ENCODE results near the gene PDCD1.
A peak's percentile ranks its signal among the peaks of the same experiment; 100 is the strongest.
"Not testable (repeated sequence)": the region's sequence is repeated elsewhere in the genome, so short reads cannot be mapped to it uniquely, and the experiment has no call there.

Gene PDCD1

DNA sequence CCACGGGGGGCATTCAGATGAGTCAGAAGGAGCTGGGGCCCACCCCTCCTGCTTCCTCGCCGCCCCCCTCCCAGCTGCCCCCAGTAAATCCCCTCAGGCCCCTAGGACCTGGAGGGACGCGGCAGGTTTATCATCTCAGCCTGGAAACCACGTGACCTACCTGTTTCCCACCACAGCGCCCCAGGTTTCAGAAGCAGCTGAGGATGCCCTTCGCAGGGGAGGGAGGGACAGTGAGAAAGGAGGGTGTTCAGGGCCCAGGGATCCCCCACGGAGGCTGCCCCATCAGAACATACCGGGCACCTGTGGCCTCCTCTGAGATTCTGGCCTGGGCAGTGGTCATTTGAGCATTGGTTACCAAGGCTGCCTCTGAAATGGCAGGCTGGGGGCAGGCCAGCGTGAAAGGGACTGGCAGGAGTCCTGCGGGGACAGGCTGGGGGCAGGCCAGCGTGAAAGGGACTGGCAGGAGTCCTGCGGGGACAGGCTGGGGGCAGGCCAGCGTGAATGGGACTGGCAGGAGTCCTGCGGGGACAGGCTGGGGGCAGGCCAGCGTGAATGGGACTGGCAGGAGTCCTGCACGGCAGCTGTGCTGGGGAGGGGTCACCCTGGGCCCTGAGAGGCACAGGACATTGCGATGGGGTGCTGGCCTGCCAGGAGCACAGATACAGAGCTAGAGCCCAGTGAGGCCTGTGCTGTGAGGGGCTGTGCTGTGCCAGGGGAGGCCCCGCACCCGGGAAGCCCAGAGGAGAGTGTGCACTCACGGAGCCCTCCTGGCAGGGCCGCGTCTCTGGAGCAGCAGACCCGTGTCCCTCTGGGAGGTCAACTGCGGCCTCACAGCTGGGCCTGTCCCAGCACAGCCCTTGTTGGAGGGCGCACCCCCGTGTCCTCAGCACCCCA is 48.1 kb downstream of the PDCD1 start:
- TF ChIP-seq, protein P1, sequence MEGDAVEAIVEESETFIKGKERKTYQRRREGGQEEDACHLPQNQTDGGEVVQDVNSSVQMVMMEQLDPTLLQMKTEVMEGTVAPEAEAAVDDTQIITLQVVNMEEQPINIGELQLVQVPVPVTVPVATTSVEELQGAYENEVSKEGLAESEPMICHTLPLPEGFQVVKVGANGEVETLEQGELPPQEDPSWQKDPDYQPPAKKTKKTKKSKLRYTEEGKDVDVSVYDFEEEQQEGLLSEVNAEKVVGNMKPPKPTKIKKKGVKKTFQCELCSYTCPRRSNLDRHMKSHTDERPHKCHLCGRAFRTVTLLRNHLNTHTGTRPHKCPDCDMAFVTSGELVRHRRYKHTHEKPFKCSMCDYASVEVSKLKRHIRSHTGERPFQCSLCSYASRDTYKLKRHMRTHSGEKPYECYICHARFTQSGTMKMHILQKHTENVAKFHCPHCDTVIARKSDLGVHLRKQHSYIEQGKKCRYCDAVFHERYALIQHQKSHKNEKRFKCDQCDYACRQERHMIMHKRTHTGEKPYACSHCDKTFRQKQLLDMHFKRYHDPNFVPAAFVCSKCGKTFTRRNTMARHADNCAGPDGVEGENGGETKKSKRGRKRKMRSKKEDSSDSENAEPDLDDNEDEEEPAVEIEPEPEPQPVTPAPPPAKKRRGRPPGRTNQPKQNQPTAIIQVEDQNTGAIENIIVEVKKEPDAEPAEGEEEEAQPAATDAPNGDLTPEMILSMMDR (IDR thresholded peaks at IDR 0.05; ENCODE audit: unreplicated experiment in 3 of 3) = no peak
- peak overlapping the region in 1 of 3 experiments; percentile 99 for H3K27ac Mint-ChIP-seq
- no peaks in the 10 kb centered on the region for H3K27me3 Mint-ChIP-seq (ENCODE audit: low read depth)
- no peaks in the 10 kb centered on the region for H3K36me3 Mint-ChIP-seq (ENCODE audit: low read depth)
- H3K4me3 Mint-ChIP-seq = no peak overlapping the region
- H3K4me1 Mint-ChIP-seq = peaks cover 15% of the 10 kb centered on the region
- H3K9me3 Mint-ChIP-seq = no peaks in the 10 kb centered on the region

DNA sequence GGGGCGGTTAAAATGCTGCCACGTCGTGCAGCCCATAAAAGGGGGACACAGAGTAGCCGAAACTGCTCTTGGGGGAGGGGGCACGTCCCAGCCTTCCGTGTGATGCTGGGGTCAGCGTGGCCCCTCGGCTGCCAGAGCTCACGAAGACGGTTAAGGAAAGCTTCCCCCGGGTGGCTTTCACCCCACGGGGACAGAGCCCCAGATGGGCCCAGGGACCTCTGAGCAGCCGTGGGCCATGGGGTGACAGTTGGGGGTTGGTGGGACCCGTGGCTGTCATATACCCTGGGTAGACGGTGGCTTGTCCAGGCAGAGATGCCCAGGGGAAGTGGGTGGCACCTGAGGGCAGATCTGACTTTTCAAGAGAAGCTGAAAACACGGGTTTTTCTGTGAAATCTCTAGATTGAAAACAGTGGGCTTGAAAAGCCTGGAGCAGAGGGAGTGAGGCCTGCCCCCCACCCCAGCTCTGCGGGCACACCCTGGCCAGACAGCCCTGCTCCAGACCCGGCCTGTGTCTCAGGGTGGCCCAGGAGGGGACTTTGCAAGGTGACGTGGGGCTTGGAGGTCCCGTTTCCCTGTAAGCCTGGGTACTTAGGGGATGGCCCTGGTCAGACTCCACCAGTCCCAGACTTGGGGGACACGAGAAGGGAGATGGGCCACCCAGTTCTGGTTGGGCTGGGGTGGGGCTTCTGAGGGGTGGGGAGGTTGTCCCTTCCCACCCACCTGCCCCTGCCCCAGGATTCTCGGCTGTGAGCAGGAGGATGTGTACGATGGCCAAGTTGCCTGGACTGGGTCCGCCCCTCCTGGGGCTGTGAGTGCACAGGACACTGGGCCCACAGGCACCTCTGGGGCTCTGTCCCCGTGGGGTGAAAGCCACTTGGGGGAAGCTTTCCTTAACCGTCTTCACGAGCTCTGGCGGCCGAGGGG is 49.0 kb downstream of the PDCD1 start:
- TF ChIP-seq, protein P1 (IDR thresholded peaks at IDR 0.05; ENCODE audit: unreplicated experiment in 3 of 3) = no peak

DNA sequence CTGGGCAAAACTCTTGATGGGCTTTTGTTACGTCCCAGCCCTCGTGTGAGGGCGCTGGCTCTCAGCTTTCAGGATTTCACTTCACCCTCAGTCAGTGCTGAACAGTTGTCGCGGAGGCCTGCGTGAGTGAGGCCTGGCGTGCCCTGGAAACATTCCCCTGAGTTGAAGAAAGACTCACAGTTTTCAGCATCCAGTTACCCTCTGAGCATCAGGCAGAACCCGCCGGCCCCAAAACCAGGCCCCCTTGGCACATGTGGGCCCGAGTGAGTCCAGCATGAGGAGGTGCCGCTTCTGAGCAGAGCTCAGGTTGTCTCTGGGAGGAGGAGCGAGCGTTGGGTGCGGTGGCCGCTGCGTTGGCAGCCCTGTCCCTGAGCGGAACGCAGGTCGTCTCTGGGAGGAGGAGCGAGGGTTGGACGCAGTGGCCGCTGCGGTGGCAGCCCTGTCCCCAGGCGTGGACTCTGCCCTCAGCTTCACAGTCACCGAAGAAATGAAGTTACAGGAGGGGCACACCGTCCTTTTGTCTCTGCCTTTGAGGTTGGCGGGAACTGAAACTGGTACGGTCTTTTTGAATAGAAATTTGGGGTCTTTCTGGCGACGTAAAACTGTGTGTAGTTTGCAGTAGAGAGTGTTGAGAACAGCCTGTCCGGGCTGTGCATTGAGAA is 49.8 kb downstream of the PDCD1 start, which contains the start of gene NEU4:
Gene NEU4, plus strand, starts transcription at position 473 of the 662 bp plus-strand sequence. CDS start 5,292 bp downstream, outside the sequence.
- H3K4me3 Mint-ChIP-seq = peak within 1 kb of the TSS; percentile 63 to 74 (median 67)
- TF ChIP-seq, protein P1 (IDR thresholded peaks at IDR 0.05; ENCODE audit: unreplicated experiment in 3 of 3) = no peak
- H3K36me3 Mint-ChIP-seq (ENCODE audit: low read depth) = no peaks in the 10 kb centered on the region
- no peaks in the 10 kb centered on the region for H3K9me3 Mint-ChIP-seq
- peaks cover 15% of the 10 kb centered on the region for H3K4me1 Mint-ChIP-seq
- peak within 1 kb of the TSS; percentile 86 to 99 (median 96) for H3K27ac Mint-ChIP-seq
- H3K27me3 Mint-ChIP-seq (ENCODE audit: low read depth) = no peaks in the 10 kb centered on the region

More for the DNA sequence above, 49.0 kb downstream of the PDCD1 start:
- H3K36me3 Mint-ChIP-seq (ENCODE audit: low read depth) = no peaks in the 10 kb centered on the region
- peak overlapping the region; percentile 86 to 99 (median 96) for H3K27ac Mint-ChIP-seq
- H3K4me1 Mint-ChIP-seq = peaks cover 15% of the 10 kb centered on the region
- no peaks in the 10 kb centered on the region for H3K9me3 Mint-ChIP-seq
- peak overlapping the region; percentile 29 to 74 (median 63) for H3K4me3 Mint-ChIP-seq
- H3K27me3 Mint-ChIP-seq (ENCODE audit: low read depth) = no peaks in the 10 kb centered on the region

DNA sequence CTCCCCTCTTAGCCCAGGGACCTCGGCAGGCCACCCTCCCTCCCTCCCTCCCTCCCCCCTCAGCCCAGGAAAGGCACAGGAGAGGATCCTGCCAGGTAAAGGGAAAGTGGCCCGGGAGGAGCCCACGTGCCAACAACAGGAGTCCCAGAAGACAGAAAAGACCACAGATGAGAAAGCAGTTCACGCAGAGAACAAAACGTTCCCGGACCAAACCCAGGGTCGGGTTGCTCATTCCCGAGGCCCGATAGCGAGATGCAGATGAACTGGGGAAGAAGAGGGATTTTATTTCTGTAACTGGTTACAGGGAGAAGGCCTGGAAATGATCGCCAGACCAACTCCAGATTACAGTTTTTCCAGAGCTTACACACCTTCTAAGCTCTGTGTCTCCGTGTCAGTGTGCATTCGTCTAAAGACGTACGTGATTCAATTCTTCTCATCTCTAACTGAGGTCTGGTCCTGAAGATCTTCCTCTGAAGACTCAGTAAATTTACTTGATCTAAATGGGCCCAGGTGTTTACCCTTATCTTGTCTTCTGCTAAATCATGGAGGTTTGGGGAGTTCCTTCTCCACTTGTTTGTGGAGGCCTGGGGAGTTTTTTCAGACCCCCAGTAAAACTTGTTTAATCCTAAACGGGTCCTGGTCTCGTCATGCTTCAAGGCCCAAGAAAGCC is 50.5 kb downstream of the PDCD1 start:
- peaks cover 15% of the 10 kb centered on the region for H3K4me1 Mint-ChIP-seq
- TF ChIP-seq, protein P1 (IDR thresholded peaks at IDR 0.05; ENCODE audit: unreplicated experiment in 3 of 3) = no peak
- H3K36me3 Mint-ChIP-seq (ENCODE audit: low read depth) = no peaks in the 10 kb centered on the region
- no peaks in the 10 kb centered on the region for H3K27me3 Mint-ChIP-seq (ENCODE audit: low read depth)
- peak overlapping the region; percentile 86 to 99 (median 96) for H3K27ac Mint-ChIP-seq
- peak overlapping the region; percentile 63 to 74 (median 67) for H3K4me3 Mint-ChIP-seq
- H3K9me3 Mint-ChIP-seq = no peaks in the 10 kb centered on the region

DNA sequence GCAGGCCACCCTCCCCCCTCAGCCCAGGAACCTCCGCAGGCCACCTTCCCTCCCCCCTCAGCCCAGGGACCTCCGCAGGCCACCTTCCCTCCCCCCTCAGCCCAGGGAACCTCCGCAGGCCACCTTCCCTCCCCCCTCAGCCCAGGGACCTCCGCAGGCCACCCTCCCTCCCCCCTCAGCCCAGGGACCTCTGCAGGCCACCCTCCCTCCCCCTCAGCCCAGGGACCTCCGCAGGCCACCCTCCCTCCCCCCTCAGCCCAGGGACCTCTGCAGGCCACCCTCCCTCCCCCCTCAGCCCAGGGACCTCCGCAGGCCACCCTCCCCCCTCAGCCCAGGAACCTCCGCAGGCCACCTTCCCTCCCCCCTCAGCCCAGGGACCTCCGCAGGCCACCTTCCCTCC is 52.5 kb downstream of the PDCD1 start:
- peaks cover 15% of the 10 kb centered on the region for H3K4me1 Mint-ChIP-seq
- H3K9me3 Mint-ChIP-seq; H3K27ac Mint-ChIP-seq; H3K4me3 Mint-ChIP-seq; H3K27me3 Mint-ChIP-seq (ENCODE audit: low read depth); H3K36me3 Mint-ChIP-seq (ENCODE audit: low read depth): not testable (repeated sequence)

All from nephron (organoid).